Measurements from ENCODE around the gene NISCH.

The NISCH gene

GRCh38 chr3:52490939-52491526, 35.6 kb downstream of the NISCH start:
- DNase-seq: peak; percentile 65 to 76

DNA sequence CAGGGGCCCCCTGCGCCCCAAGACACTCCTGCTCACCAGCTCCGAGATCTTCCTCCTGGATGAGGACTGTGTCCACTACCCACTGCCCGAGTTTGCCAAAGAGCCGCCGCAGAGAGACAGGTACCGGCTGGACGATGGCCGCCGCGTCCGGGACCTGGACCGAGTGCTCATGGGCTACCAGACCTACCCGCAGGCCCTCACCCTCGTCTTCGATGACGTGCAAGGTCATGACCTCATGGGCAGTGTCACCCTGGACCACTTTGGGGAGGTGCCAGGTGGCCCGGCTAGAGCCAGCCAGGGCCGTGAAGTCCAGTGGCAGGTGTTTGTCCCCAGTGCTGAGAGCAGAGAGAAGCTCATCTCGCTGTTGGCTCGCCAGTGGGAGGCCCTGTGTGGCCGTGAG, 36.7 kb downstream of the NISCH start:
- no peak for DNase-seq

DNA sequence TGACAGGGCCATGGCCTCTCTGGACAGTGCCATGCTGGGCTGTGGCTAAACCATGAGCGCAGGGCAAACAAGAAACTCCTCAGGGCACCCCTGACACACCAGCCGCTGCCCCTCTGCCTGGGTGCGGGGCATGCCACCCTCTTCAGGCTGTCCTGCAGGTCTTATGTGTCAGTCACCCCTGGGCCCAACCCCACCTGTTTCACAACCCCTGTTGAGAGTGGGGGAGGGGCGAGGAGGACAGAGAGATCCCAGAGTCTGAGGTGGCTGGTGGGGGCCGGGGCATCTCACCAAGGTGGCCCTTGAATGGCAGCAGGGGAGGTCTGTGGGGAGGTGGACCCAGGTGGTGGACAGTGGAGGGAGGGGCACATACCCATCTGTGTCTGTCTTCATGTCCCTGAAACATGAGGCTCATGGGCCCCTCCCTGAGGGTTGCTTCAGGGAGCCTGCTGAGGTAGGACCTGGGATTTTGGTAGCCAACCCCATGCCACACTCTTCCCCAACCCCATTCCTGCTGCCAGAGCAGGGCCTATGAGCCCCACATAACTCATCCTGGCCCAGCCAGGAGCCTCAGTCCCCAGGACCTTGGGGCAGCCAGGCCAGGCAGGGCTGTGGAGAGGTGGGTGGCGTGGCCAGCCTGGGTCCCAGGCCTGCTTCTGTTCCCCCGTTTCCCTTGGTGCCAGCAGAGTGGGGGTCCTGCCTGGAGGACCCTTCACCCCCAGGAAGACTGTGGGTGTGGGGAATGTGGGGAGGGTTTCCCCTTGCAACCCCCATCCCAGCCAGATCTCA, 38.0 kb downstream of the NISCH start:
- no peak for DNase-seq

- DNase-seq: no peak
These were observed 39.0 kb downstream of the NISCH start for GRCh38 chr3:52494445-52494844.

DNA sequence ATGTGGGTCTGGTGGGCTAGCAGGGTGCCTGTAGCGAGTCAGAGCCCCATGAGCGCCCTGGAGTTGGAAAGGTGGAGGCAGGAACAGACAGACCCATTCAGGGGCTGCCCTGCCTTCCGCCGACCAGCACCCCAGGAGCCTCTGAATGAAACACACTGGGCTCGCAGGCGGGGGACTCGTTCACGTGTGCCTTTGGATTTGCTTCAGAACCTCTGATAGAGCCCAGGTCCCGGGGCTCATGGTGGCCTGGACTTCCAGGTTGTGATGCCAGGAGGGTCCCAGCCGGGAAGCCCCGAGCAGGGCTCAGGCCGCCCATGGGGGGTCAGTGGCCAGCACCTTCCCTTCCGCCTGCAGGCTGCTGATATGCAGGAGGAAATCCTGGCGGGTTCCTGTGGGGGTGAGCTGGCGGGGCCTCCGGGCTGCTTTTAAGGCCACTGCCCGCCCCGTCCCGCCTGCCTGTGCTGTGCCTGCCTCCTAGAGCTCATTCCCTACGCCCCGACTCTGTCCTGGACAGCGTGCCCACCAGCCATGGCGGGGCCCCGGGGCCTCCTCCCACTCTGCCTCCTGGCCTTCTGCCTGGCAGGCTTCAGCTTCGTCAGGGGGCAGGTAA, 39.6 kb downstream of the NISCH start, which contains the start of gene STAB1:
TSS of gene STAB1 (plus strand) at position 453 of the 610 bp plus-strand sequence. CDS start at position 529, 76 bp downstream.
- DNase-seq: peak in 1 of 2 donors; percentile 41

DNA sequence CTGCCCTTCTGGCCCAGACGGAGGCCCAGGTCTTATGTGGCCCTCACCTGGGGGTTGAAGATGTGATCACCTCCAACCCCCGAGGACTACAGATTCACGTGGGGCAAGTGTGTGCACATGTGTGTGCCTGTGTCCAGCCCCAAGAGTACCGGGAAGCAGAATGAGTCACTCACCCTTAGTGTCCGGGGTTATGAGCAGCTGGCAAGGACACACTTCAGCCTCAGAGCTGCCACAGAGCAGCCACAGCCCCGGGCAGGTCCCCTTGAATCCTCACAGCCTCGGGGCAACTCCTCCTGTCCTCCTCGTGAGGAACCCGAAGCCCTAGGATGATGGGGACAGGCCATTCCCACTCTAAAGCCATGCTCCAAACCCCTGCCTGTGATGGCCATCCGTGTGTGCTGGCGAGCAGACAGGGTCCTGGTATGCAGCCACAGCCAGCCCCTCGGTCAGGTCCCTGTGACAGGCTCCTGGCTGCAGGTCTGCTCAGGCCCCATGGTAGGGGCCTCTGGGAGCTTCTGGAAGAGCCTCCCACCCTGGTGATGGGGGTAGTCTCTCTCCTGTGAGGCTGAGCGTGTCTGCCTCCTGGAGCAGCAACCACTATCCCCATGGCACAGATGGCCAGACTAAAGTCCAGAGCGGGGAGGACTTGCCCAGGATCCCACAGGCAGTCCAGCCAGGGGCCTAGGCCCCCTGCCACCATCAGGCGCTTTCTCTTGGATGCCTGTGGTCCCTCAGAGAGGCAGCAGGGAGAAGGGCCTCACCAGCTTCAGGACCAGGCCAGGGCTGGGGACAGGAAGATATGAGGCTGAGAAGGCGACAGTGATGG, 40.6 kb downstream of the NISCH start:
- peak; percentile 47 to 60 for DNase-seq

DNA sequence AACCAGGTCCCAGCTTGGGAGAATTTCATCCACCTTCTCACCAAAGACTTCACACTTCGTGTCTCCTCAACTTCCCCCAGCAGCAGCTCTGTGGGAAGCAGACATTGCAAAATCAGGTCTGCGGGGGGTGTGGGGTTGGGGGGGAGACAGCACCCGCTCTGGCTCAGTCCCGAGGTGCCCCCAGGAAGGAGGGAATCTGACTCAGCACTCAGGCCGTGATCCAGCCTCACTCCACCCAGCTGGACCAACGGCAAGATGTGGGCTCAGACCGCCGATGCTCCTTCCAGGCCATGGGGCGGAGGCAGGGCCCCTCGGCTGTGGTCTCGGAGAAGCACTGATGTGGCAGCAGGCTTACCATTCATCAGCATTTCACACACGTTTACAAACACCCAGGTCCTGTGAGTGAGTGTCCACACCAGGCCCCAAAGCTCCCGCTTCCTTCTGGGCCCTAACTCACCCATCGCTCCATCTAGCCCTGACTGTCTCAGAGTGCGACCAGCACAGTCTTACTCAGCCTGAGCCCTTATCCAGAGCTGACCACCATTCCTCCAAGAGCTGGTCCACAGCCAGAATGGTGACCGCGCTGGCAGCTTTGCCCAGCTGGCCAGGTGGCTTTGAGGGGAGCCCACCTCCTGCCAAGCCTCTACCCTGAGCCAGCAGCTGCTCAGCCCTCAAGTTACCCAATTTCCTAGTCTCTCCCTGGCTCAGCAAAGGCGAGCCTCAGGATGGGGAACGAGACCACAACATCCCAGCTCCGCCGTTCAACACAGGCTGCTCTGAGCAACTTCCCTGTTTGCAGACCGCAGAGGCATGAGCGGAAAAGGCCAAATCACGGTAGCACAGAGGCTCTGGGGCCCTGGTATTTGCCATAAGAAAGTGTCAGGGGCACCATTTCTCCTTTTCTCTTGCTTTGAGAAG, 43.0 kb downstream of the NISCH start:
- DNase-seq: peak; percentile 96

DNA sequence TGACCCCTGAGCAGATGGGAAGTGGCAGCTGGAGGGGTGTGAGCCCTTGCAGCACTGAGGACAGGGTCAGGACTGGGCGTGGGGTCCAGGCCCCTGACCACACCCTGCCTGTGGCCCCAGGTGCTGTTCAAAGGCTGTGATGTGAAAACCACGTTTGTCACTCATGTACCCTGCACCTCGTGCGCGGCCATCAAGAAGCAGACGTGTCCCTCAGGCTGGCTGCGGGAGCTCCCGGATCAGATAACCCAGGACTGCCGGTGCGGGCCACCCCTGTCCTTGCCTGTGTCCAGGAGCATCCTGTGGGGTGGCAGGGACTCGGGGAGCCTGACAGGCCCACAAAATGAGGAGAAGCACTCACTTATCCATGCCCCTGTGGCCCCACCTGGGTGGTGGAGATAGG, 45.6 kb downstream of the NISCH start:
- DNase-seq: no peak

DNA sequence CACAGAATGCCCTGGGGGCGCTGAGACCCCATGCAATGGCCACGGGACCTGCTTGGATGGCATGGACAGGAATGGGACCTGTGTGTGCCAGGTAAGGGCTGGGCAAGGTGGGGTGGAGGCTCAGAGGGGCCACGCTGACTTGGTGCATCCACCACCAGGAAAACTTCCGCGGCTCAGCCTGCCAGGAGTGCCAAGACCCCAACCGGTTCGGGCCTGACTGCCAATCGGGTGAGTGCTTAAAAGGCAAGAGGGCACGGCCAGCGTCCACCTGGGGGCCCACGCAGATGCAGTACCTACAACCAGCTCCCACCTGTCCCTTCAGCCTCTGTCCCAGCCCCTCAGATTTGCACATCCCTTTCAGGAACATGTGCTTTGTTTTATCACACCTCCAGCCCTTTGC, 46.6 kb downstream of the NISCH start:
- no peak for DNase-seq

DNA sequence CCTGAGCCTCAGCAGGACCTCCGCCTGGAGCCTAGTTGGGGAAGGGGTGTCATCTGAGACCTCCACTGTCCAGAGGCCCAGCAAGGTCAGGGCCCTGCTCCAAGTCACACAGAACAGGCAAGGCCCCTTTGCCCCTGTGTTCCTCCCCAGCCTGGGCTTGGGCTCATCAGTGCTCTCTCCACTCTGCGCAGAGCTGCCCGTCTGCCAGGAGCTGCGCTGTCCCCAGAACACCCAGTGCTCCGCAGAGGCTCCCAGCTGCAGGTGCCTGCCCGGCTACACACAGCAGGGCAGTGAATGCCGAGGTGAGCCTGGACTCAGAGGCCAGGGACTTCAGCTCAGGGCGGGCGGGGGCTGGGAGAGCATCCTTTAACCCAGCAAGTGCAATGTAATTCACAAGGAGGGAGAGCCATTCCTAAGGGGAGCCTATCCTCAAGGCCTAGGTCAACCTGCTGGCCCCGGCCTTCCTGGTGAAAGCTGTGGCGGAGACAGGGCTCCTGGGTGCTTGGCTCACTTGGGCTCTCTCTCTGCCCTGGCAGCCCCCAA, 47.5 kb downstream of the NISCH start:
- no peak for DNase-seq

DNA sequence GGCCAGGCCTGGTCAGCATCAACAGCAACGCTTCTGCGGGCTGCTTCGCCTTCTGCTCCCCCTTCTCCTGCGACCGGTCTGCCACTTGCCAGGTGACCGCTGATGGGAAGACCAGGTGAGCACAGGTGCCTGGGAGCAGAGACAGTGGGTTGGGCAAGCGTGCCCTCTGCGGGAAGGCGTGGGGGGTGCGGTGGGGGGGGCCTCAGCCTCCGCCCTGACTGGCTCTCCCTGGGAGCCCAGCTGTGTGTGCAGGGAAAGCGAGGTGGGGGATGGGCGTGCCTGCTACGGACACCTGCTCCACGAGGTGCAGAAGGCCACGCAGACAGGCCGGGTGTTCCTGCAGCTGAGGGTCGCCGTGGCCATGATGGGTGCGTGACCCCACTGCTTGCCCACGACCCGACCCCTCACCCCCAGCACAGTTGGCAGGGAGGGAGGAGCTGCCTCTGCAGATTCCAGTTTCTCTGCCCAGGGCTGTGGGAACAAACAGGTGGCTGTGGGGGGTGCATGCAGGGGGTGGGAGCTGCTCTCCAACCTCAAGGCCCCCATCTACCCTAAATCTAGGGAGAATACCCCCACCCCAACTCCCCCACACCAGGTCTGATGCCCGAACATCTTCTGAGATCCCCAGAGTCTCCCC, 48.5 kb downstream of the NISCH start:
- no peak for DNase-seq

DNA sequence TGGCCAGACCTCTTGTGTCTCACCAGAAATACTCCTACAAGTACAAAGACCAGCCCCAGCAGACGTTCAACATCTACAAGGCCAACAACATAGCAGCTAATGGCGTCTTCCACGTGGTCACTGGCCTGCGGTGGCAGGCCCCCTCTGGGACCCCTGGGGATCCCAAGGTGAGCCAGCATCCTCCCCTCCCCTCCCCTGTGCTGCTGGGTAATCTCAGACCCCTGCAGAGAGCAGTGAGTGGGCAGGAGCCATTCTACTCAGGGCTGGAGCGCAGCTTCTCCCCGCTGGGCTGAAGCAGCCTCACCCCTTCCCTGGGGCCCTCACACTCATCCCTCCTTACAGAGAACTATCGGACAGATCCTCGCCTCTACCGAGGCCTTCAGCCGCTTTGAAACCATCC, 49.6 kb downstream of the NISCH start:
- DNase-seq: no peak

GRCh38 chr3:52506266-52506966, 51.0 kb downstream of the NISCH start:
- DNase-seq: no peak

DNA sequence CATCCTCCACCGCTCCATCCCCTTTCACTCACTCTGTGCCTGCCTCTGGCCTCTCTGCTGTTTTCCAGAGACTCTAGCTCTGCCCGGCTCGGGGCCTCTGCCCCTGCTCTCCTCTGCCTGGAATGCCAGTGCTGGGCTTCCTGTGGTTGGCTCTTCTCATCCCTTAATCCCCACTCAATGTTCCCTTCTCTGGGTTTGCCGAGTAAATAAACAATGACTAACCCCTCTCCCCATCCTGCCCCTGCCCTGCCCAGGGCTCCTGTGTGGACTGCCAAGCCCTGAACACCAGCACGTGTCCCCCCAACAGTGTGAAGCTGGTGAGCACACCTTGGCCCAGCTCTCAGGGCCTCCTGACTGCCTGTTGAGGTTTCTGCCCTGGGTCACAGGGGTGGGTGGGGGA, 52.0 kb downstream of the NISCH start:
- DNase-seq: no peak

DNA sequence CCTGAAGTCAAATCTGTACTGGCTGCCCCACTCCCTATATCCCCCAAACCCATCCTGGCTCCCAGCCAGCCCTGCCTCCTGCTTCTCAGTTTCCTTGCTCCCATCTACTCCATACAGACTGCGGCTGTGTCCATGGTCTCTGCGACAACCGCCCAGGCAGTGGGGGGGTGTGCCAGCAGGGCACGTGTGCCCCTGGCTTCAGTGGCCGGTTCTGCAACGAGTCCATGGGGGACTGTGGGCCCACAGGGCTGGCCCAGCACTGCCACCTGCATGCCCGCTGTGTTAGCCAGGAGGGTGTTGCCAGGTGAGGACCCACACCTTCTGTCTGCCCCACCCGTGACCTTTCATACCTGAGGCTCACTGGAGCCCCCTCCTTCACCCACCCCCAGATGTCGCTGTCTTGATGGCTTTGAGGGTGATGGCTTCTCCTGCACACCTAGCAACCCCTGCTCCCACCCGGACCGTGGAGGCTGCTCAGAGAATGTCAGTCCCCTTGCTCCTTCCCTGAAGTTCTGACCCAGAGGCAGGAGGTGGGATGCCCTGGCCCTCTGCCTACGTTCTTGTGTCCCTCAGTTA, 54.4 kb downstream of the NISCH start:
- DNase-seq: no peak

- no peak for DNase-seq
These were observed 56.1 kb downstream of the NISCH start for GRCh38 chr3:52511509-52511908.

DNA sequence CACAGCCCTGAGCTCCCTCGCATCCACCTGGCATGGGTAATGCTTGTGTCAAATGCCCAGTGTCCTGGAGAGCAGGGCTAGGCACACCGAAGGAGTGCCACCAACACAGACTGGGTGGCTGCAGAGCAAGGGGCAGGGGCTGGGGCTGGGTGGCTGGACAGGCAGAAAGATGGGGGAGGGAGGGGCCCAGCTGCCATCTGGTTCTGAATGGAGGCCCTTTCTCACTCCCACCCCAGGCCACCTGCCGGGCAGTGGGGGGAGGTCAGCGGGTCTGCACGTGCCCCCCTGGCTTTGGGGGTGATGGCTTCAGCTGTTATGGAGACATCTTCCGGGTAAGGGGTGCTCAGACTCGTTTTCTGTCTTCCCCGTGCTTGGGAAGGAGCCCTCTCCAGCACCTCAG, 56.7 kb downstream of the NISCH start:
- no peak for DNase-seq

DNA sequence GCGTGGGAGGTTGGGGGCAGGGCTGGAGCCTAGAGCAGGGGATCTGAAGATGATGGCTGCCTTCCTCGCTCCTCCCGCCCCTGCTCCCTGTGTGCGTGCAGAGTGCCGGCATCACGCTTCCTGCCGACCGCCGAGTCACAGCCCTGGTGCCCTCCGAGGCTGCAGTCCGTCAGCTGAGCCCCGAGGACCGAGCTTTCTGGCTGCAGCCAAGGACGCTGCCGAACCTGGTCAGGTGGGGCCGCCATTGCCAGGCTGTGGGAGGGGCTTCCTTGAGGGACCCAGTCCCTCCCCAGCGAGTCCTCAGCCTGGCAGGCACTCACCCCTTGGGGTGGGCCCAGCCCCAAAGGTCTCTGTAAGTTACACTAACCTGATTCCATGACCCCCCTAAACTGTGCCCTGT, 57.3 kb downstream of the NISCH start:
- no peak for DNase-seq

DNA sequence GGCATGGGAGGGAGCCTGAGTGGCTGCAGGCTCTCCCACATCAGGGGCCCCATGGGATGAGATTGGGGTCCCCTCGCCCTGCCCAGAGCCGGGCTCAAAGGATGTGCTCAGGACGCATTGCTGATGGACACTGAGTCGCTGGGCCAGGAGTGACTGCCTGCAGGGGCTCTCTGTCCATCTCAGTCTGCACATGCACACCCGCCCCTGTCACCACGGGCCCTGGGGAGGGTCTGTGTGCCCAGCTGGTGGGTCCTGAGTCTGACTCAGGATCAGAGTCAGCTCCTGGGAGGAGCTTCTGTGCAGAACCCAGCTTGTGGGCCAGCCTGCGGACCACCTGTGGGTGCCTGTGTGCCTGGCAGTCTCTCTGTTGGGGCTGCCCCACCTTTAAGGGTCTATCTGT, 57.9 kb downstream of the NISCH start:
- no peak for DNase-seq

DNA sequence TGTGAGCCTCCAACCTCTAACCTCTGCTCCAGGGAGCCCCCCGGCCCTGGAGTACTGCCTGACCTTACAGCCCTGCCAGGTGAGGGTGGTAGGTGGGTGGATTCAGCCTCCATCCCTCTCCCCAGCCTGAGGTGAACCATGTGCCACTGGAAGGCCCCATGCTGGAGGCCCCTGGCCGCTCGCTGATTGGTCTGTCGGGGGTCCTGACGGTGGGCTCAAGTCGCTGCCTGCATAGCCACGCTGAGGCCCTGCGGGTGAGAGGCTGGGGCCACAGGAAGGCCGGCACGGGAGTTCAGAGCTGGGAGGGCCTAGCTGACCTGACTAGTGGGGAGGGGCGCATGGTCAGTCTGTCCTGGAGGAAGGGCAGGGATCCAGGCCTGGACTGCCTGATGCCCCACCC, 59.2 kb downstream of the NISCH start:
- DNase-seq: no peak

All from inflammatory macrophage (primary cell).